ENCODE results near the gene GHR.
"Not testable (repeated sequence)": the region's sequence is repeated elsewhere in the genome, so short reads cannot be mapped to it uniquely, and the experiment has no call there.

The GHR gene

DNA sequence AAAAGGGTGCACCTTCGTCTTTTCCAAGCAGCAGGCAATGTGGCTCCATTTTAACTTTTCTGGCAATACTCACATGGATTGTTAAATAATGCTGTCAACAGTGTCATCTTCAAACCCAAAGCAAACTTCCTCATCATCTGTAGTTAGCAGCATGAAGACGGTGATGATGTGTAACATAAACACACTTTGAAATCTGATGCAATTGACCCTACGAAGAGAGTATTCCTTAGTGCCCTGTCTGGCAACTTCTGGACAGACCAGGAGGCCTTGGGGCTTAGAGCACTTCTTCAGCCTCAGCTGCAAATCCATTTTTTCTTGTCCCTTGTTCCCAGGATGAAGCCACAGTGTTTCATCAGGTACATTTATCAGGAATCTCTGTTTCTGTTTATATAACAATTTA lies 149.1 kb downstream of the GHR start:
- DNase-seq = no peak

GRCh38 chr5:42573386-42573785 lies 150.1 kb downstream of the GHR start:
- DNase-seq = no peak

DNA sequence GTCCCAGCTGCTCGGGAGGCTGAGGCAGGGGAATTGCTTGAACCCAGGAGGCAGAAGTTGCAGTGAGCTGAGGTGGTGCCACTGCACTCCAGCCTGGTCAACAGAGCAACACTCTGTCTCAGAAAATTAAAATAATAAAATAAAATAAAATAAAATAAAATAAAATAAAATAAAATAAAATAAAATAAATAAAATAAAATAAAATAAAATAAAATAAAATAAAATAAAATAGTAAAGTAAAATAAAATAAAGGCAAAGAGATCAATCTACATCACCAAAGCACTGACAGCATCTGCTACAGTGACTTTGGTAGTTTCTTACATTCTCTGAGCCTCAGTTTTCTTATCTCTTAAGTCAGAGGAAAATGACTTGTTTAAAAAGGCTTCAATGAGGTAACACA lies 152.7 kb downstream of the GHR start:
- not testable (repeated sequence) for DNase-seq

- not testable (repeated sequence) for DNase-seq
These were observed 155.7 kb downstream of the GHR start for GRCh38 chr5:42578901-42579300.

DNA sequence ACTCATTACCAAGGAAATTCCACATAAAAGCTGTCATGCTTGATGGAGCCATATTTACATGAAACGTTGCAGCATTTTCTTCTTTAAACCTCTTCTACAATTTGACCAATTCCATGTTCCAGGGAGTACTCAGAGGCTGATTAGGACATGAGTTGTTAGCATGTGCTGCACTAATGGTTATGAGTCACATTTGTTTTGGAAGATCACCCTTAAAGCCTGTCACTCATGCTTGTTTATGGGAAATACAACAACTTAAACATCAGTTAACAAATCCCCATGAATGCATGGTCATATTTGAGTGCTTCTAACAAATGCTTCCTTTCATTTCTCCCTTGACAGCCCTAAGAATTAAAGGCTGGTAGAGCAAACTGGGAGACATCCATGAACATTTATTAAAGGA lies 156.1 kb downstream of the GHR start:
- no peak for DNase-seq

DNA sequence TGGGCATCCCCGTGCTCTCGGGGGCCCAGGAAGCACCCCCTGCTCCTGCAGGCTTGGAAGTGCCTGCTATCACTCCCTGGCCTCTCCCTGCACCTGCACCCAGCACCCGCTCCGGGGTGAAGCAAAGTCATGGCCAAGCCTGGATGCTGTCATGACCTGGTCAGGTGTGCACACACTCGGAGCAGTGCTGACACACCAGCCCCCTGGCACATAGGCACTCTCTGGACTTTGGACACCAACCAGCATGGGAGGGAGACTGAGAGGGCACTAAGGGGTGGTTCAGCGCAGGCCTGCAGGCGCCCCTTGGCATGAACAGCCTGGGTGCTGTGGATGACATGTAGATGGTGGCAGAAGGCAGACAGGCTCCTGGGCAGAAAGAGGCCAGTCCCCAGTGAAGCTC lies 158.6 kb downstream of the GHR start:
- no peak for DNase-seq

DNA sequence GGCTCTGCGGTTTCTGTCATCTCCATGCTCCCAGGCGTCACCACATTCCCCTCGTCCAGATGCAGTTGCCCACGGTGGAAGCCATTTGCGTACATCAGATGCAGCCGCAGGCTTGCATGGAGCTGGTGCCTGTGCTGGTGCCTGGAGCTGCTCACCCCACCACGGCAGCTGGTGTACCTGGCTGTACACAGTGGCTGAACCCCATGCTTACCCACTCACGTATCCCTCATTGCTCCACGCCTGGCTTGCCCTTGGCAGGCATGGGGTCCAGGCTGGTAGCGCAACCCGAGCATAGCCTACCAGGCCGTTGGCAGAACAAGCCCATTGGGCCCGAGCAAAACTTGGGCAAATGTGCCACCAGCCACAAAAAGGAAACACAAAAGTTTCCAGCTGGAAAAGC lies 159.5 kb downstream of the GHR start:
- no peak for DNase-seq

DNA sequence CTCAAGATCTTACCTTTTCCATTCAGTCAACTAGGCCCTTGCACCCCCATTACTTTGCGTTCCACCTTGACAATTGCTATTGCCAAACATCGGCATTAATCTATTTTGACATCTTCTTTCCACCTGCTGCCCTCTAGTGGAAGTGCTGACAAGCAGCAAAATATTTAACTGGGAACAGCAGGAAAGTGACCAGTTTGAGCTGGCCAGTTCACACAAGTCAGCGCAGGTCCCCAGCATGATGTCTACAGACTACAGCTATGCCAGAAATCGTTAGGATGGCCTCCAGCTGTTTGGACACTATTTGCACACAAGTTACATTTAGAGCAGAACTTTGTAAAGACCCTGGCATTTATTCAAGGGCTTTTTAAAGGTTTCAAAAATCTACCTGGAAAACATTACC lies 160.1 kb downstream of the GHR start:
- DNase-seq = peak in 1 of 2 donors; percentile 23

- no peak for DNase-seq
These were observed 163.4 kb downstream of the GHR start for GRCh38 chr5:42586625-42587024.

DNA sequence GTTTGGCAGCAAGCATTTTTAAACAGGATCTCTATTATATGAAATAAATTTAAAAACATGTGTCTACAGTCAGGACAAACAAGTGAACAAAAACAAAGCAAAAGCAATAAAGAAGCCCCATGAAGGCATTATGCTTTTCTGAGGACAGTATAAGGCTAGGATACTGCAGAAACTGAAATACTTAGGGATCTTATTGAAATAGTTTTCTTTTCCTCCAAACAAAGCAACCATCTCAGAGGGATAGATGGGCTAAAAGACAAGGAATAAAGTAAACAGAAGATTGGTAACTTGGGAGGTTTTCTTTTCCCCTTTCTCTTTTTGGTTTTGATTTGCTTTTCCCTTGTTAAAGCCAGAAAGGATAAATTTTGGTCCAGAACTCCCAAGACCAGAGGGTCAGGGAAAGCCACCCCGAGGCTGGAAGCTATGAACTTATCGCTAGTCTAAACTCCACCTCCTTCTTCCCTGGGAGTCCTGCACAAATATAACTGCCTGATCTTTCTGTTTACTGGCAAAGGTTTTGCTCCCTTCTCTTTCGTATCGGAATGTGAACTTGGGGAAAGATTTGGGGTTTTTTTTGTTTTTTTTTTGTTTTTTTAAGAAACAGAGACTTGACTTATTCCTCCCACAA lies 164.0 kb downstream of the GHR start:
- no peak for DNase-seq

- DNase-seq = no peak
These were observed 167.3 kb downstream of the GHR start for GRCh38 chr5:42590566-42590965.

- DNase-seq = no peak
These were observed 167.8 kb downstream of the GHR start for GRCh38 chr5:42591015-42591414.

DNA sequence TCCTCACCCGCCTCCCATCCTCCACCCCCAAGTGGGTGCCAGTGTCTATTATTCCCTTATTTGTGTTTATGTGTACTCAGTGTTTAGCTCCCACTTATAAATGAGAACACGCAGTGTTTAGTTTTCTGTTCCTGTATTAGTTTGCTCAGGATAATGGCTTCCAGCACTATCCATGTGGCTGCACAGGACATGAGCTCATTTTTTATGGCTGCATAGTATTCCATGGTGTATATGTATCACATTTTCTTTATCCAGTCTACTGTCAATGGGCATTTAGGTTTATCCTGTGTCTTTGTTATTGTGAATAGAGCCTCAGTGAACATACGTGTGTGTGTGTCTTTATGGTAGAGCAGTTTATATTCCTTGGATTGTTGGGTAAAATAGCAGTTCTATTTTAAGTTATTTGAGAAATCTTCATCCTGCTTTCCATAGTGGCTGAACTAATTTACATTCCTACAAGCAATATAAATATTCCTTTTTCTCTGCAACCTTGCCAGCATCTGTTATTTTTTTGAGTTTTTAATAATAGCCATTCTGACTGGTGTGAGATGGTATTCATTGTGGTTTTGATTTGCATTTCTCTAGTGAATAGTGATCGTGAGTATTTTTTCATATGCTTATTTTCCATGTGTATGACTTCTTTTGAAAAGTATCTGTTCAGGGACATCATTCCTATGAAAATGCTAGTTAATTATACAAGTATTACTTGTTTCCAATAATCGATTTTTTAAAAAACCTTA lies 169.3 kb downstream of the GHR start:
- no peak for DNase-seq

- DNase-seq = no peak
These were observed 170.4 kb downstream of the GHR start for GRCh38 chr5:42593591-42593990.

- DNase-seq = no peak
These were observed 172.4 kb downstream of the GHR start for GRCh38 chr5:42595597-42595996.

DNA sequence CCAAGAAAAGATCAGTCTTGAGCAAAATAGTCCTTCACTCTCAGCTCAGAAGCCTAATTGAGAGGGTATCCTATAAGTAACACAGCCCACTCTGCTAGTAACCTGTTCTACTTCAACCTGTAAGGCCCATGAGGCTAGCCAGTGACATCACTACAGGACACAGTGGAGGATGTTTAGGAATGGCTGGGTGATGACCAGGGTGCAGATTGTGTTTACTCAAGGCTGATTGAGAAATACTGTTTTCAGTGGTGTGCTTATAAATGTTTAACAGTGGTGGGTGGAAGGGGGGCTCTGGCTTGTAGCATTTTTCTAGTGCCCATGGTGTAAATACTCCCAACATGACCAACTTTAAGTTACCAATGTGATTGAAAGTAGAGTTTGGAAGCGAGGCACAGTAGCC lies 173.6 kb downstream of the GHR start:
- no peak for DNase-seq

- no peak for DNase-seq
These were observed 174.2 kb downstream of the GHR start for GRCh38 chr5:42597318-42597937.

- no peak for DNase-seq
These were observed 175.1 kb downstream of the GHR start for GRCh38 chr5:42598311-42598710.

DNA sequence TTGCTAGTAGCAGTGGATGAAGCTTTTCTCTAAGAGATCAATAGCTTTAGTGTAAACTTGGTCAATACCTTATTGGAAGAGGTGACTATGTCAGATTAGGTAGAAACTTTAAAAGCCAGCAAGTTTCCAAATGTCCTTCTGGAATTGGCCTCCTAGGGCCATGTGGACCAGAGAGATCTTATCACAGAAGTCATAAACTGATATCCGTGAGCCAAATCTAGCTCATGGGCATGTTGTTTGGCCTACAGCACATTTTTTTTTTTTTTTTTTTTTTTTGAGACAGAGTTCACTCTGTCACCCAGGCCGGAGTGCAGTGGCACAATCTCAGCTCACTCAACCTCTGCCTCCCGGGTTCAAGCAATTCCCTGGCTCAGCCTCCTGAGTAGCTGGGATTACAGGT lies 175.9 kb downstream of the GHR start:
- DNase-seq = no peak

- DNase-seq = no peak
These were observed 177.2 kb downstream of the GHR start for GRCh38 chr5:42600441-42600840.

- DNase-seq = no peak
These were observed 181.0 kb downstream of the GHR start for GRCh38 chr5:42604171-42604711.

- no peak for DNase-seq
These were observed 182.3 kb downstream of the GHR start for GRCh38 chr5:42605490-42605889.

DNA sequence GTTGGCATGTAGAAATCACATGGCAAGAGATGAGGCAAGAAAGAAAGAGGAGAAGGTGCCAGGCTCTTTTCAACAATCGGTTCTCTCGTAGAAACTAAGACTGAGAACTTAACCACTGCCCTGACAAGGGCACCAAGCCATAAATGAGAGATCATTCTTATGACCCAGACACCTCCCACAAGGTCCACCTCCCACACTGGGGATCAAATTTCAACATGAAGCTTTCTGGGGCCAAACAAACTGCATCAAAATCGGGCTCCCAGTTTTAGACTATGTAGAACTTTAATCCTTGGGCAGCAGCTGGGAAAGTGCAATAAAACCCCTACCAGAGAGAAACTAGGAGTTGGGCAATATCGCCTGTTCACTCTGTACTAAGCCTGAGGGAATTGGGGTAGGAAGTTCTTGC lies 183.2 kb downstream of the GHR start:
- no peak for DNase-seq

DNA sequence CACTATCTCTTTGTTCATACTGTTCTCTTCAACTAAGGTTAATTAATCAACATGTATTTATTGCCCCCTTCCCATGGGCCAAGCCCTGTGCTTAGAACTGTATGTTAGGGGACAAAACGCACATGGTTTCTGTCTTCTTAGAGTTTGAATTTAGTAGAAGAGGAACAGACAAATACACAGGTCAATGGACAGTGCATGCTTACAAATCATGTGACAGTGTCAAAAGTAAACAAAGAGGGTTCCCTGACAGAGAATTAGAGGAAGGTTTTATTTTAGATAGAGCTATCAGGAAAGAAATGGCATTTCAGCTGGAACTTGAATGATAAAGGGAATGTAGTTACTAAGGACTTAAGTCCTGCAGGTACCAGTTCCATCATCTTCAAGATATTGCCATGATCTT lies 188.2 kb downstream of the GHR start:
- no peak for DNase-seq
